OCI-LY3 (cell line): ENCODE data around the gene TGDS.

Experiments used
- CTCF ChIP-seq: fragments of 200-600, 300-600 bp; sonication (generic); IDR thresholded peaks from 2 replicates; pipeline ENCODE4 v1.5.1; 2014; ENCODE audit warnings: antibody characterized with exemption, low read length, low read depth
- EZH2phosphoT487 ChIP-seq: fragments of 200-600 bp; shearing (Covaris generic); IDR thresholded peaks from 2 replicates; pipeline ENCODE4 v1.6.1; 2018; ENCODE audit warnings: antibody characterized with exemption, mixed run types, low read depth

DNA sequence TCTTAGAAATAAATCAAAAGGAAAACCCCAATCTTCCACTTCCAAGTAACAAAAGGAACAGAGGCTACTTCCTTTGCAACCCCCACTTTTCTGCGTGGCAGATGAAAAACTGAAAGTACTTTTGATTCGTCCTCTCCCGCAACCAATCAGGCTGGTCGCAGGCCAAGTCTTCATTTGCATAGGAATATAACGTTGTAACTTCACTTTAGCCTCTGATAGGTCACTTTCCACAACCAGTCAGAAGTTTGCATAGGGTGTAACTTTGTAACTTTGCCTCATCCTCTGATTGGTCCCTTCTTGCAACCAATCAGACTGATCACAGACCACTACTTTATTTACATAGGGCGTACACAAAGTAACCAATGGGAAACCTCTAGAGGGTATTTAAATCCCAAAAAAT lies 37.2 kb downstream of the TGDS start:
- TF ChIP-seq EZH2phosphoT487 (no peak), CTCF (no peak)
